Activated CD8-positive, alpha-beta memory T cell treated with anti-CD3 and anti-CD28 coated beads for 48 hours (primary cell): ENCODE results near the gene SEC61A2.
"Not testable (repeated sequence)": the region's sequence is repeated elsewhere in the genome, so short reads cannot be mapped to it uniquely, and the experiment has no call there.

Source experiments
- DNase-seq, 3 experiments: peaks; one replicate each; pipeline ENCODE4 v3.0.0-alpha.2; 2020; ENCODE audit warnings: low read depth in 2 of 3, low spot score in 2 of 3

SEC61A2 gene

DNA sequence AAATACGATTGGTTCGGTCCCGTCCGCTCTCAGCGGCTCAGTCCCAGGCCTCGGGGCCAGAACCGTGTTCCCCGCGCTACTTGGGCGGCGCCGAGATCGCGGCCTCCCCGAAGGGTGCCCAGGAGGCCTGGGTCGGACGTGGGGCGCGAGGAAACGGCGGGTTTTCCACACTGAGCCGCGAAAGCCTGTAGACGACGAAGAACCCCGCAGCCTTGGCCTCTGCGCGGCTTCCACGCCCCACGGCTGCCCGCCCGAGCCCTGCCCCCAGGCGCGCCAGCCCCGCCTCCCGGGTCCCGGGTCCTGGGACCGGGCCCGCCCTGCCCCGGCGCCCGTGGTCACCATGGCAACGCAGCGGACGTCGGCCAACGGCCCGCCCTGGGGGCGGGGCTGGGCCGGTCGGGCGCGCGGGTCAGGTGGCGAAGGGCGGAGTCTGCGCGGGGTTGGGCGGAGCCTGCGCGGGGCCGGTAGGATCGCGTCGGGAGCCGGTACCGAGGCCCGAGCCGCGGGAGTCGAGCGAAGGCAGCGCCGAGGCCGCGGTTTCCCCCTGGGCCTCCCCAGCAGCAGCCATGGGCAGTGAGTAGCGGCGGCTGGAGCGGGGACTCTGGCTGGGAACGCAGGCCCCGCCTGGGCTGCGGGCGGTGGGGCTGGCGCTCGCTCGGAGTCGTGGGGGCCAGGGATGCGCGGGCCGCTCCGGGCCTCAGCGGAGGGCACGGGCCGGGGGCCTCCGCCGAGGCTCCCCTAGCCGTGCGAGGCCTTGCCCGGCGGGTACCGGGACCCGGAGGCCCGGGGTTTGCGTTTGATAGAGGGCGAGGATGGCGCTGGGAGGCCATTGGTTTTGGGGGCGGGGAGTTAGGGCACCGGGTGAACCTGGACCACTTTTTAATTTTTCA lies at the start of gene SEC61A2:
Gene SEC61A2 (plus strand): TSS at position 456 of the 890 bp plus-strand sequence. CDS start 111 bp downstream, at position 567.
- DNase-seq, result peak; percentile 96

DNA sequence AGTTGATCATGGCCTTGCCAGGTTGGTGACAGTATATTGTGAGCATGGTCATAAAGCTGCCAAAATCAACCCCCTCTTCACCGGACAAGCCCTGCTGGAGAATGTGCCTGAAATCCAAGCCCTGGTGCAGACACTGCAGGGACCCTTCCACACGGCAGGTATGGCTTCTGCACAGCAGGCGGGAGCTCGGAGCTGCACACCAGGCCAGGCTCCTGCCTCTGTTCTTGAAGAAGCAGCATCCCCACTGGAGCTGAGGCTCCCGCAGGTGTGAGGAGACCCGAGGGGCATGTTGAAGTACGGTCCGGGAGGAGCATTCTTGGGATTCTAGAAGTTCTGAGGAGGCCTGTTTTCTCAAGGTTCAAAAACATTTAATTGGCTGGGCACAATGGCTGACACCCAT lies 48.0 kb upstream of the SEC61A2 start:
- DNase-seq, result no peak

DNA sequence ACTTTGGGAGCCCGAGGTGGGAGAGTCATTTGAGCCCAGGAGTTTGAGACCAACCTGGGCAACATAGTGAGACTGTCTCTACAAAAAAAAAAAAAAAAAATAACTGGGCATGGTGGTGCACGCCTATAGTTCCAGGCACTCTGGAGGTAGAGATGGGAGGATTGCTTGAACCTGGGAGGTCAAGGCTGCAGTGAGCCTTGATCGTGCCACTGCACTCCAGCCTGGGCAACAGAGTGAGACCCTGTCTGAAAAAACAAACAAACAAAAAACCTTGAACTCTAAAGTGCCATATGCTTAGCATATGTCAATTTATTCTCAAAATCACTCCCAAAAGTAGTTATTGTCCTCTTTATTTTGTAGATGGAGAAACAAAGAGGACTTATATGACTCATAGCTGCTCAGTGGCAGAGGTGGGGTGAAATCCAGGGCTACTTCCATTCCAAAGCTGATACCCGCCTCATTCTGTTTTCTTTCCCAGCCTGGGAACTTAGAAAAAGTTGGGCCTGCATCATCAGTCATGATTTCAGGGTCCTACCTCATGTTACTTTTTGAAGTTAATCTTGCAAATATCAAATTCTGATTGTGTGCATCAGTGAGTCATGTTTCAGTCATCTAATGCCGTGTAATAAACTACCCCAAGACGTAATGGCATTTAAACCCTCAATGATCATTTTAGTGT lies 47.5 kb upstream of the SEC61A2 start:
- DNase-seq, result no peak

DNA sequence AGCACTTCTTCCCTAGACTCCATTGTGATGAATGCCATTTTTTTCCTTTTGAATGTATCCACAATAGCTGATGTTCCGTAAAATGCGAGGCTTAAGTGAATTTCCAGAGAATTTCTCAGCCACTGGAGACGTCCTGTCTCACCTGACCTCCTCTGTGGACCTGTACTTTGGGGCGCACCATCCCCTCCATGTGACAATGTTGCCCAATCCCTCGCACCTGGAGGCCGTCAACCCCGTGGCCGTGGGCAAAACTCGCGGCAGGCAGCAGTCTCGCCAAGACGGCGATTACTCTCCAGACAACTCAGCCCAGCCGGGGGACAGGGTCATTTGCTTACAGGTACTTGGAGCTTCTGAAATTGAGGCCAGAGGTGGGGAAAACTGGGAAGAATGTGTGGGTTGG lies 40.6 kb upstream of the SEC61A2 start:
- no peak for DNase-seq

DNA sequence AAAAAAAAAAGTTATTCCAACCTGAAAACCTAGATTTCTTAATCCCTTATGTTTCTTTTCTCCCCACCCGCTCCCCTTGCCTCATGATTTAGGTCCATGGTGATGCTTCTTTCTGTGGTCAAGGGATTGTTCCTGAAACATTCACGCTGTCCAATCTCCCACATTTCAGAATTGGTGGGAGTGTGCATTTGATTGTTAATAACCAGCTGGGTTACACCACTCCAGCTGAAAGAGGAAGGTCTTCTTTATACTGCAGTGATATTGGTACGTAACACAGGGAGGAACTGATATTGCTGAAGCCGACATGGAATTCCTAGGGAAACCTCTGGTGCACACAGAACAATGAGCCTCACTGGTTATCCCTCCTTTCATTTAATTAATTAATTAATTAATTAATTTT lies 38.1 kb upstream of the SEC61A2 start:
- DNase-seq, result no peak

DNA sequence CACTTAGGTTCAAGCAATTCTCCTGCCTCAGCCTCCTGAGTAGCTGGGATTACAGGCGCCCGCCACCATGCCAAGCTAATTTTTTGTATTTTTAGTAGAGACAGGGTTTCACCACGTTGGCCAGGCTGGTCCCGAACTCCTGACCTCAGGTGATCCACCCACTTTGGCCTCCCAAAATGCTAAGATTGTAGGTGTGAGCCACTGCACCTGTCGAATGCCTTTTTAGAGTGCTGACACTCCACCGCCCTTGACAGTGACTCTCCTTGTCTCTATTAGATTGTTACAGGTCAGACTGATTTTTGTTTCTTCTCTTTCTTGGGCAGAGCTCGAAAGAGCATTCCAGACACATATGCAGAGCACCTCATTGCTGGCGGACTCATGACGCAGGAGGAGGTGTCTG lies 32.1 kb upstream of the SEC61A2 start:
- DNase-seq, result not testable (repeated sequence)

DNA sequence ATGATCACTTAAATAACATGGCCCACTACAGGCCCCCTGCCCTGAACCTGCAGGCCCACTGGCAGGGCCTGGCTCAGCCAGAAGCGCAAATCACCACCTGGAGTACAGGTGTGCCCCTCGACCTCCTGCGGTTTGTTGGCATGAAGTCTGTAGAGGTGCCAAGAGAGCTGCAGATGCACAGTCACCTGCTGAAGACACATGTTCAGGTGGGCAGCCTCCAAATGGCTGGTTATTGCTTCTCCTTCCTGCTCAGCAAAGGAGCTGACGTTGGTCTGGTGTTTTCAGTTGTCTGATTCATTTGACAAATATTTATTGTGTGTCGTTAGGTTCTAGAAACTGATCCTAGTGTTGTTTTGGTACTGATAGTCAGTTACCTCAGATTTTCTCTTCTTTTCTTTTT lies 31.7 kb upstream of the SEC61A2 start:
- no peak for DNase-seq

DNA sequence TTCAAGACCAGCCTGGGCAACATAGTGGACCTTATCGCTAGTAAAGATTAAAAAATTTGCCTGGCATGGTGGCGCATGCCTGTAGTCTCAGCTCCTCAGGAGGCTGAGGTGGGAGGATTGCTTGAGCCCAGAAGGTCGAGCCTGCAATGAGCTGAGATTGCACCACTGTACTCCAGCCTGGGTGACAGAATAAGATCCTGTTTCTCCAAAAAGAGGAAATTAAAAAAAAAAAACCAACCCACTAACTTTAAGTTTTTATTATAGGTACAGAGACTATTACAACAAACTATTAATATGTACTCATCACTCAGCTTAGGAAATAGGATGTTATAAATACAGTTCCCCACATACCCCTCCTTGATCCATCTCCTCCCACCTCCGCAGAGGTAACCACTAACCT lies 30.5 kb upstream of the SEC61A2 start:
- no peak for DNase-seq

DNA sequence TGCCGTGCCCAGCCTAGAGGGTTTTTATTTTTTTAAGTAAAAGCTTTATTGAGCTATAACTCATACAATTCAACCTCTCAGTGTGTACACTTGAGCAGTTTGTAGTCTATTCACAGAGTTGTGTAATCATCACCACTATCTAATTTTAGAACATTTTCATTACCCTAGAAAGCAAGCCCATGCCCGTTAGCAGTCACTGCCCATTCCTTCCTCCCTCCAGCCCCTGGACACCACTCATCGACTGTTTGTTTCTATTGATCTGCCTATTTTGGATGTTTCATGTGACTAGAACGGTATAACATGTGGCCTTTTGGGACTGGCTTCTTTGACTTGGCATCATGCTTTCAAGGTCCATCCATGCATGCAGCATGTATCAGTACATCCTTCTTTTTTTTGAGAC lies 25.7 kb upstream of the SEC61A2 start:
- no peak for DNase-seq

DNA sequence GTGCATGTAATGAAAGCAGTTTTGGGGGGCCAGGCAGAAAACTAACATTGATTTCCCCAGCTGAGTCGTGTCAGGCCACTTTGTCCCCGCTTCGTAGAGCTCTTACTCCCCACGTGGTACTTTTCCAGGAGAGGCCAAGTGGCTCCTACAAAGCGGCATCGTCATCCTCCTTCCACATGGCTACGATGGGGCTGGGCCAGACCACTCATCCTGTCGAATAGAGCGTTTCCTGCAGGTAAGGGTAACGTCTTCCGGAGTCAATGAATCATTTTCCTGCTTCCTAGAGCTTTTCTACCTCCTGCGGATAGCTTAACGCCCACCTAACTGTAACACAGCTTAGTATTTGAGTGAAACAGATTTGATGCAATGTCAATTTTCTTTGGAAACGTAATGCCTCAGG lies 21.7 kb upstream of the SEC61A2 start:
- no peak for DNase-seq

DNA sequence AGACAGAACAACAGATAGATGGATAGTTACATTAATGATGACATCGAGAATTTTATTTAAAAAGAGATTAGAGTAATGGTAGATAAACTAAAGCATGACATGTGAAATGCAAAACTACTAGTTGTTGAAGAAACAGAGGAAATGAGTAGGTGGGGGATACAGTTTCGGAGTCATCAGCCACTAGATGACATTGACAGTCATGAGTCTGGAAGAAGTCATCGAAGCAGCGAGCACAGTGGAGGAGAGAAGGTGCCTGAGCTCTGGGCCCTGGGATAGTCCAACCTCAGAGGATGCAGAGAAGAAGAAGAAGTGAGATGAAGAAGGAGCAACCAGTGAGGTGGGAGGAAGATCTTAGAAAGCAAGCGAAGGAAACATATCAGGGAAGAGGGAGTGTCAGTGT lies 20.2 kb upstream of the SEC61A2 start:
- no peak for DNase-seq

DNA sequence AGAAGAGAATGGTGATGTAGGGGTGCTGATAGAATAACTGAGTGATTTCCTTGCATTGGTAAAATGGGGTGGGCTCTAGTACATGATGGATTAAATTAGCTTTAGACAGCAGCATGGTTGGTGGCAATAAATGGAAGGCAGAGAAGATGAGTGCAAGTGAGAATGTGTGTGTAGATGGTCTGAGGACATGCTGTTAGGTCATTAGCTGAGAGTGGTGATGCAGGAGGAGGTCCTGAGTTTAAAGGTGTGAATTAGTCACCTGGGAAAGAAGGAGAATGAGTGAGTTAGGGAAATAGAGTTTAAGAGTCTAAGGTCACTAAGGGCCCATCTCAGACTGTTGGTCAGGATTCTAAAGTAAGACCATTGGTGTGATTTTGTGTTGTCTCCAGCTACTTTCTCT lies 17.9 kb upstream of the SEC61A2 start:
- no peak for DNase-seq

DNA sequence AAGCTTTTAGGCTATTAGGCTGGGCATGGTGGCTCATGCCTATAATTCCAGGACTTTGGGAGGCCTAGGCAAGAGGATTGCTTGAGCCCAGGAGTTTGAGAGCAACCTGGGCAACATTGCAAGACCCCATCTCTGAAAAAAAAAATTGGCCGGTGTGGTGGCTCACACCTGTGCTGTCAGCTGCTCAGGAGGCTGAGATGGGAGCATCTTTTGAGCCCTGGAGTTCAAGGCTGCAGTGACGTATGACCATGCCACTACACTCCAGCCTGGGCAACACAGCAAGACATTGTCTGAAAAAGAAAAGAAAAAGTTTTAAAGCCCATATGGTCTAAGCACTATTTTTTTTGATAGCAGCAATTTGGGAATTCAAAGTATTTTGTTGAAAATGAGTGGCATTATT lies 15.8 kb upstream of the SEC61A2 start:
- no peak for DNase-seq

DNA sequence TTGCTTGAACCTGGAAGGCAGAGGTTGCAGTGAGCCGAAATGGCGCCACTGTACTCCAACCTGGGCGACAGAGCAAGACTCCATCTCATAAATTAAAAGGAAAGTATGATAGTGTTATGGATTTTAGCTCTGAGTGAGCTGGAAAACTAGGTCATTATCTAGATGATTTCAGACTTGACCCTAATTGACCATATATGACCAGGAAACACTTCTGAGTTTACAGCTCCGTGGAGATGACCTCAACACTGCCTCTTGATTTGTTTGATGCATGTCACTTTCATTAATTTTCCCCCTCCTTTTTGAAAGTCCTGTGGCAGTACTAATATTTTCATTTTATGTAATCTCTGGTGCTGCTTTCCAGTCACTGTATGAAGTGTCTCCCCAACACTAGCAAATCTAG lies 7.8 kb upstream of the SEC61A2 start:
- no peak for DNase-seq

DNA sequence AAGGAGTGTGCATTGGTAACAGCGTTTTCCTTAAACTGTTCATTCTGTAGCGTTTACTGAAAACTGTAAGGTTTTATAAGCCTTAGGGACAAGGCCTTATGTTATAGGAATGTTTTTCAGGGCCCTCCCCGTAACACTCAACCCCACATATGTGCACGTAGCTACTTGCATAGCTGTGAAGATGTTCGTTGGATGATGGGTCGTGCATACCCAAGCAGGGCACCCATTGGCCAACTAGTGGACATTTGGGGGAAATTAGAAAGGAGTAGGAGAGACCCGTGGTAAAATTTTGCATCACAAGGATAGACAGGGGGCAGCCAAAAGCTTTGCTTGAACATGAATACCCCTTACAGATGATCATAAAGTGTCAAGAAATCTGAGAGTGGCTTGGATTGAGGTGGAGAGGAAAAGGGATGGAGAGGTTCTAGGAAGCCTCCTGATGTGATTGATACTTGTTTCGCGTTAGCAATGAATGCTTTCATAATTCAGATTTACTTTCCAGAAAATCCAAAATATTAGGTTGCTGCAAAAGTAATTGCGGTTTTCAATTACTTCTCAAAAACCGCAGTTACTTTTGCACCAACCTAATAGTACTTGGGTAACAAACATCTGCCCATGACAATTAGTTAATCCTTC lies 878 bp downstream of the SEC61A2 start:
- DNase-seq, result no peak

DNA sequence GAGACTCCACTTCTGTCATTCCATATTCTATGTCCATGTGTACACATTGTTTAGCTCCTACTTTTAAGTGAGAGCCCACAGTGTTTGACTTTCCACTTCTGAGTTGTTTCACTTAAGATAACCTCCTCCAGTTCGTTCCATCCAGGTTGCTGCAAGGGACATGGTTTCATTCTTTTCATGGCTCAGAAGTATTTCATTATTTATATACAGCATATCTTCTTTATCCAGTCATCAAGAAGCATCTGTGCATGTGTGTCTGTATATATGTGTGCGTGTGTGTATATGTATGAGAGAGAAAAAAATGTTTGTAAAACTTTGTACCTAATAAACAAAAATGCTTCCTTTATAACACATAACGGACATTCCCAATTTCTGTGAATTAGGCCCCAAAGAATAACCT lies 6.2 kb downstream of the SEC61A2 start:
- DNase-seq, result no peak

DNA sequence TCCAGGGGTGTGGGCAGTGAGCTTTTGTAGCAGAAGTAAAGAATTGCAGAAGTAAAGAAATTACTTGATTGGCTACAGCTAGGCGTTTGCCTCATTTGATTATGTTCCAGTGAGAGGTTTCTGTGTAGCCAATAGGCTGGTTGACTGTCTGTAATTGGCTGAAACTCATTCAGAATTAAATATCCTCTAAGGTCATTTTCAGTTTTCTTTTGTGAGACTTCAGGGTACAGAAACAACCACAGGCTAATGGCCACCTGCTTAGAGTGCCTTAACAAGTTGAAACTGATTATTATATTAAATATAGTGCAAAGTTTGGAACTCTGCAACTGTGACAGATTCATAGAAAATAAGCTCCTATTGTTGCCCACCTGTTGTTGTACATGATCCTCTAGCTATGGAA lies 10.6 kb downstream of the SEC61A2 start:
- no peak for DNase-seq

DNA sequence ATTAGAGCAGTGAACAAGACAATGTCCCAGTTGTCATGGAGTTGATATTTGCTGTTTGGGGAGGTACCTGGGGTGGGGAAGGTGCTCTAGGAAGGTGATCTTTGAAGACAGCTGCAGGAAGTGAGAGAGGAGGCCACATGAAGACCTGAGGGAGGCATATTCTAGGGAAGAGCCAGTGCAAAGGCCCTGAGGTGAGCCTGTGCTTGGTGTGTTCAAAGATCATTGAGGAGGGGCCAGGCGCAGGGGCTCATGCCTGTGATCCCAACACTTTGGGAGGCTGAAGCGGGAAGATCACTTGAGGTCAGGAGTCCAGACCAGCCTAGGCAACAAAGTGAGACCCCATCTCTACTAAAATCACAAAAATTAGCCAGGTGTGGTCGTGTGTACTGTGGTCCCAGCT lies 15.1 kb downstream of the SEC61A2 start:
- no peak for DNase-seq

DNA sequence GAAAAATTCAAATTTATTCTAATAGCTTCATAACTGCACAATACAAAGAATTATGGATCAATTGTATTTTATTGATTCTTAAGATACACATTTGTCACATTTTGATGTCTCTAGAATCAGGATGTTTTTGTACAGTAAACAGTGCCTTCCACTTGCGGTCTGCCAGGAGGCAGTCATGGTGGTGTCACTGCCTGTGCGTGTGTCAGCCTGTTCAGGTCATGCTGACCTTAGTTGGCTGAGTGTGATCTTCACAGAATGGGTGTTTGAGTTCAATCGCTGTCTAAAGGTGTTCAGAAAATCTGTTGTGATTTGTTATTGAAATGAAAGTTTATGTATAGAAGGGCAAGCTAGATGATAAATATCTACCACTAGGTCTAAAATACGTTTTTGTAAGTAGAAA lies 20.7 kb downstream of the SEC61A2 start:
- no peak for DNase-seq

DNA sequence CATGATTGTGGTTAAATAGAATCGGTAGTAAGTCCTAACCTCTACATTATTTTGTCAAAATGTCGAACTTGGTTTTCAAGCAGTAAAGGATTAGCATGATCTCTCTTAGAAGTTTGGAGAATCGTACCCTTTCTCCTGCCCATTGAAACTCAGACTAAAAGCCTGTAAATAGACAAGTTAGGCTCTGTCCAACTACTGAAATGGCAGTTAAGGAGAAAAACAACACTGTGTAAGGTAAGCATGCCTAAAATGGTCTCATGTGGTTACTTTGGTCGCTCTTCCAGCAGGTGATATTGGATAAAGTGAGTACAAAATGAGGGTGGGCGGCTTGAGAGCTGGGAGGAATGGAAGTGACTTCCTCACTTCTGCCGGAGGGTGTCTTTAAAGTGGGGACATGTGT lies 25.0 kb downstream of the SEC61A2 start:
- DNase-seq, result no peak

DNA sequence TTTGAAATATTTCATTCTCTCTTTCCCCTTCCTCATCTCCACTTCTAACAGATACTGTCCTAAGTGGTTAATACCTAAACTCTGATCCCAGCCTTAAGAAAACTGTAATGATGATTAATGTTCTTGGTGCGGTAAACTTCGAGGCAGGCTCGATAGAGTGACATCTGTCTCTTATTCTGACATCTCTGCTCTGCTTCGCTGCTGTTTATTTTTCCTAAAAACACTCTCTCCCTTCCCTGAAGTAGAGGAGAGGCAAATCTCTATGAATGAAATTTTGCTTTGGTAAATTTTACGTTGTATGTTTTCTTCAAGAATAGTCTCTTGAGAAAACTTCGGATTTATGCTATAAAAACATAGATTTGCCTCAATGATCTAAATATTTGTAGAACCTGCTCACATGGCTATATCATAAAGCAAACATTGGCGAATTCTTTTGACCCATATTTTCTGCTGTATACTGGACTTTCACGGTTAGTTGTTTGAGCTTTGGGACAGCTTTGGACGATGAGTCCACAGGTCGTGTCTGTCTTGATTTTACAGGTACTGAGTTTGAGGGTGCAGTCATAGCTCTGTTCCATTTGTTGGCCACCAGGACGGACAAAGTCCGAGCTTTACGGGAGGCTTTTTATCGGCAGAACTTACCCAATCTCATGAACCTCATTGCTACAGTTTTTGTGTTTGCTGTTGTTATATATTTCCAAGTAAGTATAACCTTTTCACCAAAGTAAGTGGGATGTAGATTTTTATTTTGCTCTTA lies 27.1 kb downstream of the SEC61A2 start:
- no peak for DNase-seq
